Choroid plexus epithelial cell (primary cell): ENCODE data around the gene UTS2R.
"Not testable (repeated sequence)": the region's sequence is repeated elsewhere in the genome, so short reads cannot be mapped to it uniquely, and the experiment has no call there.

Source experiments
- DNase-seq: peaks from one replicate; pipeline ENCODE4 v3.0.0-alpha.2; 2010; ENCODE audit warnings: low read depth
- H3K4me3 ChIP-seq: 2 replicates; pipeline ENCODE4 v1.5.1; 2011; ENCODE audit warnings: low read depth, mild to moderate bottlenecking, control low read depth, low read length, moderate library complexity
- CTCF ChIP-seq: conservative IDR thresholded peaks from 2 replicates; pipeline ENCODE4 v1.5.1; 2011; ENCODE audit warnings: low read depth, mild to moderate bottlenecking, control low read depth, inconsistent platforms, low read length, moderate library complexity

Gene UTS2R

GRCh38 chr17:82378741-82379021 lies 7.1 kb downstream of the UTS2R start:
- DNase-seq: no peak
- TF ChIP-seq CTCF: no peak
- no peak overlapping the region for H3K4me3 ChIP-seq

GRCh38 chr17:82380860-82381702 lies 9.5 kb downstream of the UTS2R start:
- DNase-seq: no peak
- no peak for TF ChIP-seq CTCF
- H3K4me3 ChIP-seq: no peak overlapping the region

GRCh38 chr17:82381703-82382009 lies 10.1 kb downstream of the UTS2R start:
- H3K4me3 ChIP-seq, DNase-seq: not testable (repeated sequence)

- DNase-seq, H3K4me3 ChIP-seq: not testable (repeated sequence)
These were observed 10.8 kb downstream of the UTS2R start for GRCh38 chr17:82382220-82382932.

- H3K4me3 ChIP-seq: no peak overlapping the region
- no peak for DNase-seq
- no peak for TF ChIP-seq CTCF
These were observed 11.3 kb downstream of the UTS2R start for GRCh38 chr17:82382933-82383255.

GRCh38 chr17:82383411-82383810 lies 11.8 kb downstream of the UTS2R start:
- no peak overlapping the region for H3K4me3 ChIP-seq
- no peak for DNase-seq
- TF ChIP-seq CTCF: no peak

GRCh38 chr17:82384051-82384729 lies 12.6 kb downstream of the UTS2R start:
- H3K4me3 ChIP-seq: no peak overlapping the region
- no peak for DNase-seq
- TF ChIP-seq CTCF: no peak

GRCh38 chr17:82384730-82385481 lies 13.3 kb downstream of the UTS2R start:
- H3K4me3 ChIP-seq: no peak overlapping the region
- no peak for TF ChIP-seq CTCF
- DNase-seq: no peak
